Epithelial cell of prostate (primary cell): ENCODE data around the gene SORCS1.

Experiments
- DNase-seq: peaks from one replicate; pipeline ENCODE4 v3.0.0-alpha.2; 2011; ENCODE audit warnings: low read depth, low spot score
- H3K27ac ChIP-seq: fragments of 450-650 bp; 2 replicates; pipeline ENCODE4 v1.5.1; 2017; ENCODE audit warnings: mild to moderate bottlenecking

Gene SORCS1

DNA sequence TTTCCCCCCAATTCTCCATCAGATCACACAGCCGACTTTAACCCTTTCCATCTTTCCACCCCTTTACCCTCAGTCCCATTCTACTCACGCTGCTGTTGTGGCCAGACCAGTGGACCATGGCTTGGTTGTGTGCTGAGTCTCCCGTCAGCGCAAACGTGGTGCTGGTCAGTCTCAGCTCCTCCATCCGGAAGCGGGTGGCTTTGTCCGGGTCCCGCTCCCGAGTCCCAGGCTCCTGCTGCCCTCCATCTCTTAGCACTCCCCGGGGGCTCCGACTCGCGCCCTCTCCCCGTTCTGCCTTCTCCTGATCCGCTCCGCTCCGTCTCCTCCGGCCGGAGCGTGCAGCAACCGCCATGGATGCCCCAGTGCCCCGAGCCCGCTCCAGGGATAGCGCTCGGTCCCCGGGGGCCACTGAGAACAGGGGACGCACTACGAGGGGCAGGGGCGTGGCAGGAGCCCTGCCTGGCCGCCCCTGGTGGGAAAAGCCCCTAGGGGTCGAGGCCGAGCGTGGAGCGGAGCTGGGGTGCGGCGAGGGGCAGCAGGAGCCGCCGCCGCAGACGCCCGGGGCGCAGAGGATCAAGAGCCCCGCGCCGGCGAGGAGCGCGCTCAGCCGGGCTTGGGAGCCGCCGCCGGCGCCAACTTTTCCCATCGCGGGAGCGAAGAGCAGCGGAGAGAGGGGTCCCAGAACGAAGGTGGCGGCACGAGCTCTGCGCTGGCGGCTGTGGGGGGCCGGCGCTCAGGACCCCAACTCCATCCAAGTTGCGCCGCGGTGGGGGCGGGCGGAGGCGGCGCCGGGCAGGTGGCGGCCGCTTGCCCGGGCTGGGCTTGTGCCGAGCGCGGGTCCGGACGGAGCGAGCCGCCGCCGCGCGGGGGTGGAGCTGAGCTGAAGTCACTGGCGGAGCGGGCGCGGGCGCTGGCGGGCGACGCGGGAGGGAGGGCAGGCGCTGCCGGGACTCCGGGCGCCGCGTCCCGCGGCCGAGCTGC lies at the start of gene SORCS1:
Gene SORCS1 (minus strand): TSS at position 826 of the 981 bp plus-strand sequence.
- no peak within 1 kb of the TSS for H3K27ac ChIP-seq
- DNase-seq: no peak

DNA sequence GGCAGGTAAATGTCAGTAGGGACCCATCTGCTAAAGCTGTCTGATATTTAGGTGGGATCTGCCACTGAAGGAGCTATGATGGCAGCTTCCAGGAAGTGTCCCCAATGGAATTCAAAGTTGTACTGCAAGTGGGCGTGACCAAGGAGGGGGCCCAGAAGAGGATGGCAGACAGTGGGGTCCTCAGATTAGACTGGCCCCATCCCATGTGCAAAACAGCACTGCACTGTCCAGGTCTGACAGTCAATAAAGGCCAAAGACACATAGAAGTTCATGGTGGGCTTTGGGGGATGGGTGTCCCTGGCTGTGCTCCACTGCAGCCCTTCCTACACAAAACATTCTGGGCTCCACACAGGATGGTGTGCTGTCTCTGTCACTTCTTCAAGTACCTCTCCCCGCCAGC lies 49.8 kb upstream of the SORCS1 start:
- DNase-seq: no peak
- no peak overlapping the region for H3K27ac ChIP-seq

DNA sequence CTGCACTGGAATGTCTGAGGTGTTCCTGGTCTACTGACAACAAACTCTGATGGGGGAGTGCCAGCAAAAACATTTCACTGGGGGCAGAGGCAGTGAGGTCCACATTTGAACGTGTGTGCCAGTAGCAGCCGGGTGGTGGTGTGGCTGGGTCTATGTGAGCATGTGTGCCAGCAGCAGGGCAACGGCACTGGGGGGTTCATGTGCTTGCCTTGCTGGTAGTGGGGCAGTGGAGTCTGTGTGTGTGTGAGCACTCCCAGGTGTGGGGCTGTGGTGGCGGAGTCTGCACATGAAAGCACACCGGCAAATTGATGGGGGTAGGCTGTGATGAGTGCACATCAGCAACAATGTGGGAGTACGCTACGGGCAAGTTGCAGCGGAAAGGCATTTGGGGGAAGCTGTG lies 49.4 kb upstream of the SORCS1 start:
- H3K27ac ChIP-seq: no peak overlapping the region
- DNase-seq: no peak

DNA sequence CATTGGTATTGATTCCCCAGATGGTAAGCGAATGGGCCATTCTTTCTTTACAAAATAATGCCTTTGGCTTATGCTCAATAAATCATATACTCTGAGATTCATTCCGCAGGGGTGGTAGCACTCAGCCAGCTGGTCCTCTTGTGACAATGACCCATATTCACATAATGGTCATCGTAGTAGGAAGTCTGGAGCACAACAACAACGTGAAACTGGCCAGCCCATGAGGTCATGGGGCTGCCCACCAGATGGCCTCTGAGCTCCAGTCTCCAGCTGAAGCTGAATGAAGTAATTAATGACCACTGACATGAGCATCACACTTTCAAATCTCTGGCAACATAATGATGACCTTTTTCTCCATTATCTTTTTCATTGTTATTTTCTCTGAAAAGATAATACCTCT lies 42.3 kb upstream of the SORCS1 start:
- no peak overlapping the region for H3K27ac ChIP-seq
- DNase-seq: no peak

DNA sequence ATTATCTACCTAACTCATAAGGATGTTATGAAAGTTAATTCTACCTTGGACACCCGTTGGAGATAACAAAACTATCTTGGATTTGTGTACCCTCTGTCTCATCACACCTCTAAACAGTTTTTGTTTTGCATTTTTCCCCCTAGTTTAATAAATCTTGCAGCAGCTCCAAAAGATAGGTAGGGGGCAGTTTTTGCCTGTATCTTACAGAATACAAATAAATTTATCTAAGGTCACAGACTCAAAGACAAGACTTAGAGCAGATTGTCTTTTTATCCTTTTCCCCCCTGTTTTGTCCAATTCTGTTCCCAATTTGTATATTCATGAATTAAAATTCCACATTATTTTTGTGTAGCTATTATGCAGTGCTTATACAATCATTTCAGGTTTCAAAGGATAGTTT lies 5.0 kb upstream of the SORCS1 start:
- no peak overlapping the region for H3K27ac ChIP-seq
- no peak for DNase-seq

DNA sequence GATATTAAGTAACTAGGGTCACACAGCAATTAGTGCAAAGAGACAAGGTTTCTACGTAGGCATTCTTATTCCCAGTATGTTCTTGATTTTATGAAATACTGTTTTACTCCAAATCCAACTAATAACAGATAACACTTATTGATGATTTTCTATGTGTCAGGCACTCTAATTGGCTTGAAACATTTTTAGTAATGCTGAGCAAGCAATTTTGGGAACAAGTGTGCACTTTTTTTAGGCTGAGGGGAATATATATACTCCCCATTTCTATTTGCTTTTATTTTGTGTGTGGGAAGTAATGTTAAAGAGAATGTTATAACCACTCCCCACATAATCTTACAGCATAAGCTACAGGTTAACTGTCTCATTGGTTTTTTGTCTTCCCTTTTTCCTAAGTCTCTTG lies 4.2 kb upstream of the SORCS1 start:
- no peak for DNase-seq
- no peak overlapping the region for H3K27ac ChIP-seq

DNA sequence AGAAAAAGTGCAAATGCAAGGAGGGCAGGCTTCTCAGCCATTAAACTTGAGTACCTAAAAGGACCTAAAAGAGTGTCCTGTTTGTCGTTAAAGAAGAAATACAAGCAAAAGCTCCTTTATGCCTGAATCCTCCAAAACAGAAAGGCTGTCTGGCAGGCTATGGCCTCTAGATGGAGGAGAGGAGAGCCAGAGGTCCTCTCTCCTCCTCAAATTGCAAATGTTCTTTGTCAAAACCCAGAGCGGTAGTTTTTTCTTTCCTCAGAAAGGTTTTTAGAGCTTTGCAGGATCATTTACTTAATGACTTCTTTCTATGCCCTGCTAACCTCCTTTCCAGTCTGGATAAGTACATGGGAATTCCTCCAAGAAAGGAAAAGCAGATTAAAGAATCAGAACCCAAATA lies 1.9 kb upstream of the SORCS1 start:
- no peak for DNase-seq
- H3K27ac ChIP-seq: no peak overlapping the region

DNA sequence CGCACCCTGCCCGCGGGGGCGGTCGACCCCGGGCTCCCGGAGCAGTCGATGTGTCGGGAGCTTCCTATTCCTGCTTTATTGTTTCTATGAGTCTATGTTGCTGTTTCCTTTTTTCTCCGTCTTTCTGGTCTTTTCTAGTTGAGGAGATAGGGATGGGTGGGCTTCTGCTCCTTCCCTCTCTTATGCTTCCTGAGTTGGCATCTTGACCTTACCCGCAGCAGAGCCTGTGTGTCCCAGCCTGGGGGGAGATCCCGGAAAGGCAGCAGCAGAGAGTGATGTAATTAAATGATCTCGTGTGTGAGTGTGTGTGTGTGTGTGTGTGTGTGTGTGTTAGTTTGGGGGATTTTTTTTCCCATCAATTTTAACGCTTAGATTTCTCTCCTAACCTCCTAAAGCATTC lies 486 bp upstream of the SORCS1 start:
- no peak for DNase-seq
- no peak overlapping the region for H3K27ac ChIP-seq

DNA sequence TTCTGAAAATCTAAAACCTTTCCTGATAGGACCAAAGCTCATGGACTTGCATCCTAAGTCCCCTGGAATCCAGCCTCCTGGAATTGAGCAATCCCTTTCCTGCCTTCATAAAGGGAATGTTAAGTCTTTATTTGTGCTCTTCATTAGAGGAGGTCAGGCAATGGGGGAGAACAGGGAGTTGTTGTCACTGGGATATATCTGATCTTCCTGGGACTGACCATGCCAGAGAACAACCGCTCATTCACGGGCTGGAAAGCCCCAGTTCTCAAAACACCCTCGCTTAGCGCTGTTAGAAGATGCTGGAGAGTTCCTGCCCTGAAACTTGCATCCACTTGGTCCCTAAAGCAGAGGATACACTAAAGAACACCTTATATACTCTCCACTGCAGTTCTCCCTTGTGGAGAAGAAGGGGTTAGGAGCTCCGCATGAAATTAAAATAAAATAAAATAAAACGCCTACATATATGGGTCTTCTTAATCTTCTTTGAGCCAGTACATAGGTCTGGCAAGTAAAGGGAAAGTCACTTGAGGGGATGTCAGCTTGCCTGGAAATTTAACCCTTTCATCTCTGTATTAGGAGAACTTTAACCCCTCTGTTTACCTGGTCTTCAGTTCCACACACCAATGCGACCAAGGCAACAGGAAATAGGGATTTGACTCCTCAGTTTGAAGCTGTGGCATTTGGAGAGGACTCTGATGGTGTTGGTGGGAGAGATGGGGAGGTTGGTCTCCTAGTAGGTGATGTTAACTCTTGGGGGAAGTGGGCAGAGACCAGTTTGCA lies 1.2 kb downstream of the SORCS1 start:
- H3K27ac ChIP-seq: no peak overlapping the region
- no peak for DNase-seq

DNA sequence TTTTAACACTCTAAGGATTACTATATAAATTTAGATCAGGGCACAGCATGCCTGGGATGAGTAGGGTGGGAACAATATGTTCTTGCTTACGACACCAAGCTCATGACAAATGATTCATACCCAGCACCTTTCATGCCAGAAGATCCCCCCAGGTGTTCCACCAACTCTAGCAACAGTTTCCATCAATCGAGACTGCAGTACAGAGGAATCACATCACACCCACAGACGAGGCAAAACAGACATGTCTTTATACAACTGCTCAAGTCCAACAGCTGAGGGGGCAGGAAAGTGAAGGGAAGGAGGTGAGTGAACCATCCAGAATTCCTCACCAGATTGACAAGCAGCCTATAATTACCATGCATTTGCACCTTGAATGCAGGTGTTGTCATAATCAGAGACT lies 3.6 kb downstream of the SORCS1 start:
- DNase-seq: no peak
- H3K27ac ChIP-seq: no peak overlapping the region

DNA sequence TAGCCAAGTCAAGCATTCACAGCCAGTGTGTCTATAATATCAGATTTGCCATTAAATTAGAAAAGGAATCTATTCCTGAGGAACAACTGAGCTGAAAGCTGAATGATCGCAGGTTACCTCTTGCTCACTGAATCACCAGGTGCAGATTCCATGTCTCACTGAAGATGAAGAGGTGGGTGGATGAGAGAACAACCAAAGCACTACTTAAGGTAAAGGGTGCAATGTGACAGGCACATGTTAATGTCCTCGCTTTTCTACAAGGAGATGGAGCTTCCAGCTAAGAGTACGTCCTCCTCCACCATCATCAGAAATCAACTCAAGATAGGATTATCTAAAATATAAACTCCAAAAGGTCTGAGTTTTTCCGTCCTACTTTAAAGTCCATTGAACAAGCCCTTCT lies 4.6 kb downstream of the SORCS1 start:
- DNase-seq: no peak
- no peak overlapping the region for H3K27ac ChIP-seq

DNA sequence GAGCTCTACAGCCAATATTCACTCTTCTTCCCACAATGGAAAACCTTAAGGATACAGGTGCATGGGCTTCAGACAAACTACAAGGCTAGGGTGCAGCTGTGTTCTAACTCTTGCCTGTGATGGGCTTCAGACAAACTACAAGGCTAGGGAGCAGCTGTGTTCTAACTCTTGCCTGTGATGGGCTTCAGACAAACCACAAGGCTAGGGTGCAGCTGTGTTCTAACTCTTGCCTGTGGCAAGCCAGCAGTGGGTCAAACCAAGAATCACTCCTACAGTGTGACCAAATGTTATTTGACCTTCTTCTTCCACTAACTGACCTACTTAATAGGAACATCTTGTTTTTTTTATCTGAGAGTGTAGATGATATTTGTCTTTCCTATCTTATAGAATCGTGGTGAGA lies 7.4 kb downstream of the SORCS1 start:
- DNase-seq: no peak

DNA sequence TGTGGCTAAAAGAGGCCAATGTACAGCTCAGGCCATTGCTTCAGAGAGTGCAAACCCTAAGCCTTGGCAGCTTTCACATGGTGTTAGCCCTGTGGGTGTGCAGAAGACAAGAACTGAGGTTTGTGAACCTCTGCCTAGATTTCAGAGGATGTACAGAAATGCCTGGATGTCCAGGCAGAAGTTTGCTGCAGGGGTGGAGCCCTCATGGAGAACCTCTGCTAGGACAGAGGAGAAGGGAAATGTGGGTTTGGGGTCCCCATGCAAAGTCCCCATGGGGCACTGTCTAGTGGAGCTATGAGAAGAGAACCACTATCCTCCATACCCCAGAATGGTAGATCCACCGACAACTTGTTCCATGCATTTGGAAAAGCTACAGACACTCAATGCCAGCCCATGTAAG lies 12.4 kb downstream of the SORCS1 start:
- H3K27ac ChIP-seq: no peak overlapping the region
- no peak for DNase-seq

More for the DNA sequence above, 7.4 kb downstream of the SORCS1 start:
- no peak overlapping the region for H3K27ac ChIP-seq

DNA sequence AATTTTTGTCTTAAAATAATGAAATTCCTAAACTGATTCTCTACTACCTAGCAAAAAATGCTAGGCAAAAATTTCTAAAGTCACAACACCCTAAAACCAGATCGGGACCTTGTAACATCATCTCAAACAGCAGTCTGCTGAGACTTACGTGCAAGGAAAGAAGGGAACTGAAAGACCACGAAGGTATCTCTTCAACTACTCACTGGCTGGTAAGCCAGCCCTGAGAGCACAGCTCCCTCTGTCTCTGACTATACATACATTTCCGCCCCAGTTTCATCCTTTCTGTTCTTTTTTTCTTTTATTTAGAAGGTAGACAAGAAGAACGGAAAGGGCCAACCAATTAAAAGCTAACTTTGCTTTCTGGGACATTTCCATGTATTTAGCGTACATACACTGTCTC lies 15.6 kb downstream of the SORCS1 start:
- no peak for DNase-seq
- no peak overlapping the region for H3K27ac ChIP-seq

DNA sequence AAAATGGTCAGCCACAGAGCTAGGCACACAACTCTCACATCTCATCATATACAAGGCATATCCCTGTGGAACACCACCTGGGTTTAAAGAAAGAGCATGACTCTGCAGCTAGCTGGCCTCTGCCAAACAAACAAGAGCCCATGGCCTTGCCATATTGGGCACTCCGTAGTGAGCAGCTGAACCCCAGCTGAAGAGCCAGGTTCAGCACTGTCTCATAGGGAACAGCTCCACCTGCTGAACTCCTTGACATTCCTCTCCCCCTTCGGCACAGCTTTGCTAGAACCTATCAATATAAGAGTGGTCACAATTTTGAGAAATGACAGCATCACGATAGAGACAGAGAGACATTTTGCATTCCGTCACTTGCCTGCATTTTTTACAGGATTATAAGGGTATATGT lies 20.0 kb downstream of the SORCS1 start:
- DNase-seq: no peak
- H3K27ac ChIP-seq: no peak overlapping the region

DNA sequence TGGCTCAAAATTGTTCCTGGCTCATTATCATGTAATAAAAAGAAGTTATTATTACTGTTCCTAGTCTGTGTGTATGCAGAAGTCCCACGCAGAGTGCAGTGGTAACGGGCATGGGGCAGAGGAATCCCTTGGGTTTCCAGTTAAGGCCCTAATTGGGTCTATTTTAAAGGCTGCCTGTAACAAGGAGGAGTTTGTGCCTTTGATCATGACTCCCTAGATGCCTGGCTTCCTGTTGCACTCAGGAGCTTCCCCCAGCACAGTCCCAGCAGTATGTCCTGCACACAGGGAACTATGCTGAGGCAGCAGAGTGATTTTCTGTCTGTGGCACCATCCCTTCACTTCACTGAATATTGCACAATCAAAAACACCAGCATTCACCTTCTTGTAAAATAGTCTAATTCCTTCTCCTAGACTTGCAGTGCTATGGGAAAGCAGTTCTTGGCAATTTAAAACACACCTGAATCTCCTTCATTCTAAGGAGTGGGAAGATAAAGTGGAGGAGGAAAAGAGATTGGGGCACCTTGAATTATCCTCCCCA lies 22.9 kb downstream of the SORCS1 start:
- no peak for DNase-seq
- H3K27ac ChIP-seq: no peak overlapping the region

DNA sequence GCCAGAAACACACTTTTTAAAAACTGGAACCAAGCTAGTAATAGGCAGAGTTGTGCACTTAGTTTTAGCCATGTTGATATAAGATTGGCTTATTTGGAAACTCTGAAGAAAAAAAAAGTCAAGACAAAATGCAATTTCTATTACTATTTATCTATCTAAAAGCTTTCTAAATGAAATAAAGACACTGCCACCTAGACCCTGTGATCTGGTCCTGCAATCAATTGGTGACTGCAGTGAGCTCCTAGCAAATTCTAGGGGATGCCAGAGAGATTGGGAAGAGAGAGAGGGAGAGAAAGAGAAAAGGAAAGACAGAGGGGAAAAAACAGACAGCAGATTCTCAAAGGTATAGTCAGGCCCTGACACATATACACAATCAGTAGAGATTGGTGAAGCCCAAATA lies 25.3 kb downstream of the SORCS1 start:
- no peak for DNase-seq
- no peak overlapping the region for H3K27ac ChIP-seq

DNA sequence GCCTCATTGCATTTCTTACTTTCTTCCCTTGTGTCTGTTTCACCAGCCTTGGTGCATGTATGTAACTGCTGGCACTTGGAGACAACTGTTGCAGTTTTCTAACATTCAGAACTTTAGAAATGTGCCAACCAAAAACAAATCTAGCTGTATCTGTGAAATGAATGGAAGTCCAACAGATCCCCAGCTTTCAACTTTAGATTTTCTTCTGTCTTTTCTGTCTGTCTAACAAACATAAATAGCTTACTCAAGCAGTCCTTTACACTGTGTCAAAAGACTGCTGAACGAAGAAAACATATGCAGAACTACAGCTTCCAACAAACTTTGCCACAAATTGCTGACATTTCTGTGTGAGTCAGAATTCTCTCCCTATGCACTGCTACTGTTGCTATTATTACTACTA lies 30.9 kb downstream of the SORCS1 start:
- no peak for DNase-seq

DNA sequence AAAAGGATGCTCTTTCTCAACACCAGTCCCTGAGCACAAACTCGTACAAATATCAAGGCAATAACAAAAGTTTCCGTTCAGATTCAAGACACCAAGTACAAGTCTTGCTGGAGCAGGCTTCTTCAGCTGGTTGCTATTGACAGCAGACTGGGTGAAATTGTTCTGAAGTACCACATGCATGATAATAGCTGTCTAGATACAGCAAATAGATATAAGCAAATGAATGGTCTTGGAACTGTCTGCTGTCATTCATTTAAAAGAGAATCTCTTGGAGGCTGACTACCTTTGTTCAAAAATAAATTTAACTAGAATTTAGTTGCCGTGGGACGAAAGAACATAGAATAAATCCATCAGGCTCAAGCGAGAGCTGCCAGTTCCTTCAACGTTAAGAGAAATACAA lies 35.5 kb downstream of the SORCS1 start:
- no peak overlapping the region for H3K27ac ChIP-seq
- no peak for DNase-seq

More for the DNA sequence above, 30.9 kb downstream of the SORCS1 start:
- no peak overlapping the region for H3K27ac ChIP-seq

DNA sequence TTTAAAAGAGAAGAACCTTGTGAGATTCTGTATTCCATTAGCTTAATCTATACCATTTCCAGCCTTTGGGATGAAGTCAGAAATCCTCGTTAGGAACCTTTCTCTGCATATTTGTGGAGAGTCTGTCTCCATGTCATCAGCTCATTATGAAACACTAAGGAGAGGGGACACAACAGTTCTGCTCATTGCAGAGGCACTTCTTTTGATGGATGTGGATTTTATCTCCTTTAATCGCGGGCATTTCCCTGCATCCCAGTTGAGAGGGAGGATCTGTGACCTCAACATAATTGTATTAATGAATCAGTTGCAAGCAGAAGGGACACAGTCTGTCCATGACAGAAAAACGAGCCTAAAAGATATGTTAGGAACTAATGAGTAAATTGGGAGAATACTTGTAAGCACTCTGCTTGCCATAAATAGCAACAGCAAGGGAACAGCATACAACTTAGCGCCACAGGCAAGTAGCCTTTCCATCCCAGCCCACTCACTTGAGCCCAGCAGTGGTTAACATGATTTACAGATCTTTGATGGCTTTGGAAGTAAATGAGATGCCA lies 37.9 kb downstream of the SORCS1 start:
- DNase-seq: no peak
- no peak overlapping the region for H3K27ac ChIP-seq

DNA sequence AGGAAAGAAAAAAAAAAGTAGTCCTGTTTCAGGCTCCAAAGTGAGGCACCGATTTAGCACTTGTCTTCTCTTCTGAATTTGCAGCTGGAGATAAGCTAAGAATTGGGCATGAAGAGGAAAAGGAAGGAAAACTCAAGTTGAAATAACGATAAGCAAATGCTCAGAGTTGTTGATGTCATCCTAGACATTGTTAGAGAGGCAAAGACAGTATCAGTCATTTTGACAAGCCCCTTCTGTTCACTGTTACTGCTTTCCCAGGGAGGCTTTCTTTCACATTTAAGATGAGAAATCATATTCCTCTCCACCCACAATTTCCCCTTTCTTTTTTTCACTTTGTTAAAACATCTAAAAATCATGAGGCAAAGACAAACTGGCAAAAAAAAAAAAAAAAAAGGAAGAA lies 41.8 kb downstream of the SORCS1 start:
- no peak for DNase-seq
- H3K27ac ChIP-seq: no peak overlapping the region
